Lower leg skin (tissue), 4 donors: ENCODE results near the gene FARP1. TPM values are rescaled to one million over a fixed set of nuclear protein-coding genes. Genes with fewer than 3 reads are reported as not detected.

ENCODE experiments used
- DNase-seq, 2 donors: peaks; one replicate each; pipeline ENCODE4 v3.0.0-alpha.2; 2019; ENCODE audit warnings: low spot score in 2 of 2
- H3K4me3 ChIP-seq: fragments of 200-600 bp; sonication (generic); 2 replicates; pipeline ENCODE4 v1.5.1; 2017; ENCODE audit warnings: mild to moderate bottlenecking, low read depth; ENCODE audit not compliant: poor library complexity, severe bottlenecking
- POLR2A ChIP-seq, 2 donors: fragments of 450-650 bp; IDR thresholded peaks; one replicate each; pipeline ENCODE4 v1.6.1; 2016 to 2017; ENCODE audit warnings: antibody characterized with exemption in 2 of 2, mild to moderate bottlenecking in 1 of 2, moderate library complexity in 1 of 2
- WGBS, 2 donors: methylation state at CpG; one replicate each; pipeline ENCODE4 v1.1.5; 2018; 5-methylcytosine and 5-hydroxymethylcytosine counted together
- intact Hi-C: fragments of 100-400 bp; cut with DNase I; formaldehyde crosslinking; loops from one replicate; pipeline ENCODE4 v1.15.0; 2023; ENCODE audit warnings: low total_unique reads
- total RNA-seq, 4 donors: library from RNA; depleted of rRNA; stranded (reverse); fragments of >200 nt; gene quantifications; one replicate each; pipeline ENCODE4 v1.1.0, GENCODE V29; 2016
- TF ChIP-seq, protein P1 (sequence below), 3 donors: fragments of 450-650 bp; IDR thresholded peaks; one replicate each; pipeline ENCODE4 v1.5.1; 2016; ENCODE audit warnings: antibody characterized with exemption in 3 of 3, mild to moderate bottlenecking in 3 of 3, moderate library complexity in 2 of 3

The FARP1 gene
- total RNA-seq, 4 donors from 2014 or later = 4.9 to 26.2 (median 13.3) TPM

DNA sequence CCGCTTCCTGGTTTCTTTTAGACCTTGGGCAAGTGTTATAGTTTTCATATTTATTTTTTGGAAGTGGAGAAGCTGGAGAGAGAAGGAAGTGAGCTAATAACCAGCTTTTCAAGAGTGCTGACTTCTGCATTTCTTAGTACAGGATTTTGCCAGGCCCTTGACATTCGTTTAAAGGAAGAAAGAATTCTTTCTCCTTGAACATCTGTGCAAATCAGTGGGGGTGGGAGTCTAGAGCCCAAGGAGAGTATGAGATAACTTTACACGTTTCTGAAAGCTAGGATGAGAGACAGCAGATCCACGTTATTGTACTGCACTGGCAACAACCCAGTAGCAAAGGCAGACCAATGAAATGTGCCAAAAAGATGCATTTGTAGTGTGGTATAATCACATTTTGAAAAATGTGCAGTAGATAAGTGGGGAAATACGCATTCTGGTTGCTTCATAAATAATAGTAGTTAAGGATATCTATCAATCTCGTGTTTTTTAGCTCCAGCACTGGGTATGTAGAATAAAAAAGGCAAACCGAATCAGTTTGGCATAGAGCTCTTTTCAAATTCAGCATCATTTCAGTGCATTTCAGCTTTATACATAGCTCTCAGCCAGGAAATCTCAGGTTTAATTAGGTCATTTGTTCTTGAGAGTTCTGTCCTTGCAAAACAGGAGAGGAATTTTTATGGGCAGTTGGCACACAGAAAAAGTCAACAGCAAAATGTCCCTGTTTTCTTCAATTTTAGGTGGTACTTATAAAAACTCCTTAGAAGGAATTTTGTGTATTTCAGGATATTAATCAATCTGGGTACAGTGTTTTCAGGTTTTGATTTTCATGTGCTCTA is 29.9 kb downstream of the FARP1 start:
- TF ChIP-seq, protein P1, sequence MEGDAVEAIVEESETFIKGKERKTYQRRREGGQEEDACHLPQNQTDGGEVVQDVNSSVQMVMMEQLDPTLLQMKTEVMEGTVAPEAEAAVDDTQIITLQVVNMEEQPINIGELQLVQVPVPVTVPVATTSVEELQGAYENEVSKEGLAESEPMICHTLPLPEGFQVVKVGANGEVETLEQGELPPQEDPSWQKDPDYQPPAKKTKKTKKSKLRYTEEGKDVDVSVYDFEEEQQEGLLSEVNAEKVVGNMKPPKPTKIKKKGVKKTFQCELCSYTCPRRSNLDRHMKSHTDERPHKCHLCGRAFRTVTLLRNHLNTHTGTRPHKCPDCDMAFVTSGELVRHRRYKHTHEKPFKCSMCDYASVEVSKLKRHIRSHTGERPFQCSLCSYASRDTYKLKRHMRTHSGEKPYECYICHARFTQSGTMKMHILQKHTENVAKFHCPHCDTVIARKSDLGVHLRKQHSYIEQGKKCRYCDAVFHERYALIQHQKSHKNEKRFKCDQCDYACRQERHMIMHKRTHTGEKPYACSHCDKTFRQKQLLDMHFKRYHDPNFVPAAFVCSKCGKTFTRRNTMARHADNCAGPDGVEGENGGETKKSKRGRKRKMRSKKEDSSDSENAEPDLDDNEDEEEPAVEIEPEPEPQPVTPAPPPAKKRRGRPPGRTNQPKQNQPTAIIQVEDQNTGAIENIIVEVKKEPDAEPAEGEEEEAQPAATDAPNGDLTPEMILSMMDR (IDR thresholded peaks at IDR 0.05) = no peak
- intact Hi-C loops = no loop called here
- H3K4me3 ChIP-seq = no peak overlapping the region
- no peak for DNase-seq
- WGBS, 2 donors = 27 to 30% methylated on average over 7 of the region's 7 CpGs

DNA sequence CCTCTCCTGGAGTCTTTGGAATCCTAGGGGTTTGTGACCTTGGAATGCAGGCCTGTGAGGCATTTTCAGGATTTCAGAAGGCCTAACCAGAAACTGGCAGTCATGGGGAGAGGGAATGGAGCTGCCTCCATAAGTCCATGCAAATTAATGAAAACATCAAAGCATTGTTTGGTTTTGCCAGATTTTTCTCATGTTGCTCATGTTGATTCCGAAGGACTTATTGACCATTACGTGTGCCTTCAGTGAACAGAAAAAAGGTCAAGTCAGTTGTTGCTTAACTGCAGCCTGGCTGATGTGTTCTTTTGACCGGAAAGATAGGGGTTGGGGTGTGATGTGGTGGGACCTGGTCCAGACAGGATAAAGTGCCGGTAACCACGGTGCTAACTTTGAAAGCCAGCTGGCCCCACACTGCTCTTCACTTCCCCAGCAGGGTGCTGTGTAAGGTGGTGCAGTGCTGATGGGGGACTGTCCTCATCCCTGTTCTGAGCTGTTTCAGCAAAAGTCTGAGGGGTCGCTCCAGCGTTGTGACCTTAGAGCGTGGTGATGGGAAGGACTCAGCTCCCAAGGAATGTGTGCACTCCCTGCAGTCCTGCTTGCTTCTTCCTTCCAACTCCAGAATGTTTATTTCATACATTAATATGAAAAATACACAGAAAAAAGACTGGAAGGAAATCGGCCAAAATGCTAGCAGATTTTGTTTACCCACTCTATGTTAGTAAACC is 30.7 kb downstream of the FARP1 start:
- TF ChIP-seq, protein P1 (IDR thresholded peaks at IDR 0.05) = no peak
- no peak for TF ChIP-seq POLR2A (IDR thresholded peaks at IDR 0.05)
- DNase-seq = no peak
- 42 to 55% methylated on average over 9 of the region's 9 CpGs for WGBS, 2 donors
- H3K4me3 ChIP-seq = no peak overlapping the region
- intact Hi-C loops = no loop called here

DNA sequence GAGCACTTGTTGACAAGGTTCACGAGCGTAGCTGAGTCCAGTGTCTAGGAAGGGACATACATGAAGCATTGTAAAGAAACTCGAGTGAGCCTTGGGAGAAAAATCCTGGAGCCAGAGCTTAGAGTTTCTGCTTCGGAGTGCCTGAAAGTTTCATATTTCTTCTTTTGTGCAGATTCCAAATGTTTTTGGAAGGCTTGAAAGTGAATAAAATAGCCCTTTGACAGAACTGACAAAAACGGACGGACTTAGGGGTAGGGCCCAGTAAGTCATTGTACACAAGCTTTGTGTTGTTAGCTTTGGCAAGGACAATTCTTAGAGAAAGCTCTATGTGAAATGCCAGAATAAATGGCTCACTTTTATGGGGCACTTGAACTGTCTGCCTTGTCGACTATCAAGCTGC is 31.4 kb downstream of the FARP1 start:
- intact Hi-C loops = no loop called here
- no peak for TF ChIP-seq POLR2A (IDR thresholded peaks at IDR 0.05)
- TF ChIP-seq, protein P1 (IDR thresholded peaks at IDR 0.05) = no peak
- H3K4me3 ChIP-seq = no peak overlapping the region
- DNase-seq = no peak
- 50 to 63% methylated on average over 7 of the region's 7 CpGs for WGBS, 2 donors

DNA sequence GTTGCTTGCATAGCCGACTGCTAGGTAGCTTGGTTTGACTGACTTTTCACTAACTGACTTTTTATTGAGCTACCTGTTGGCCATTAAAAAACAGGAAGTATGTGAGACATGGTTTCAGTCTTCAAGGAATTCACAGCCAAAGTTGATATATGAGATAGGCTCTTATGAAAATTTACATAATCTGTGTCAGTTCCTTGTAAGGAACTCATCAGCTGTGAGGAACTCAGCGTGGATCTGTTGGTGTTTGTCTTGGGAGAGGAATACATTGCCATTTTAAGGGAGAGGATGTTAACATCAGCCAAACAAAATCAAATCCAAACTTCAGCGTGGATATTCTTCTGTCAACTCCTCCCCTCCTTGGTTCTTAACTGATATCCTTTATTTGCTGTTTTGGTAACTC is 32.1 kb downstream of the FARP1 start:
- H3K4me3 ChIP-seq = no peak overlapping the region
- intact Hi-C loops = no loop called here

DNA sequence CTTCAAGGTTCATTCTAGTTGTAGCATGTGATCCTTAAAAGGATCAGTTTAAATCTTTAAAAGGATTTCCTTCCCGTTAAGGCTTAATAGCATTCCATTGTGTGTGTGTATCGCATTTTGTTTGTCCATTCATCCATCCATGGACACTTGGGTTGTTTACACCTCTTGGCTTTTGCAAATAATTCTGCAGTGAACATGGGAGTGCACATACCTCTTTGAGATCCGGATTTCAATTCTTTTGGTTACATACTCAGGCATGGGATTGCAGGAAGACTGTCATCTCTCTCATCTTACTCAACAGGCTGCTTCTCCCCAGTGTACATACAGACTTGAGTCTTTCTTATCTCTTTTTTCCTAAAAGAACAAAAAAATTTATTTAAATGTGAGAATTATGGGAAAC is 32.9 kb downstream of the FARP1 start:
- no peak for DNase-seq
- 77 to 84% methylated on average over 3 of the region's 3 CpGs for WGBS, 2 donors
- intact Hi-C loops = no loop called here
- no peak overlapping the region for H3K4me3 ChIP-seq
- no peak for TF ChIP-seq POLR2A (IDR thresholded peaks at IDR 0.05)
- TF ChIP-seq, protein P1 (IDR thresholded peaks at IDR 0.05) = no peak

More for the DNA sequence above, 32.1 kb downstream of the FARP1 start:
- no peak for DNase-seq
- WGBS, 2 donors = 39 to 44% methylated on average over 3 of the region's 3 CpGs
- TF ChIP-seq, protein P1 (IDR thresholded peaks at IDR 0.05) = no peak
- TF ChIP-seq POLR2A (IDR thresholded peaks at IDR 0.05) = no peak
